ENCODE measurements around the gene LGALS8.
"Not testable (repeated sequence)": the region's sequence is repeated elsewhere in the genome, so short reads cannot be mapped to it uniquely, and the experiment has no call there.

Gene LGALS8

GRCh38 chr1:236543065-236543669 is 19.4 kb downstream of the LGALS8 start:
- DNase-seq = no peak

- DNase-seq = no peak
Measured at GRCh38 chr1:236545621-236546169, 21.9 kb downstream of the LGALS8 start.

- no peak for DNase-seq
Measured at GRCh38 chr1:236548452-236548851, 24.7 kb downstream of the LGALS8 start.

- no peak for DNase-seq
Measured at GRCh38 chr1:236550961-236551851, 27.4 kb downstream of the LGALS8 start.

GRCh38 chr1:236552096-236552495 is 28.3 kb downstream of the LGALS8 start:
- DNase-seq = no peak

GRCh38 chr1:236552901-236553300 is 29.1 kb downstream of the LGALS8 start:
- DNase-seq = no peak

GRCh38 chr1:236553370-236553769 is 29.6 kb downstream of the LGALS8 start:
- no peak for DNase-seq

GRCh38 chr1:236556606-236557005 is 32.8 kb downstream of the LGALS8 start:
- no peak for DNase-seq

- DNase-seq = no peak
Measured at GRCh38 chr1:236558081-236558480, 34.3 kb downstream of the LGALS8 start.

- DNase-seq = no peak
Measured at GRCh38 chr1:236558846-236559245, 35.1 kb downstream of the LGALS8 start.

GRCh38 chr1:236560213-236560771 is 36.5 kb downstream of the LGALS8 start:
- DNase-seq = no peak

GRCh38 chr1:236561976-236562375 is 38.2 kb downstream of the LGALS8 start:
- no peak for DNase-seq

GRCh38 chr1:236565530-236565929 is 41.7 kb downstream of the LGALS8 start:
- no peak for DNase-seq

- no peak for DNase-seq
Measured at GRCh38 chr1:236568285-236568894, 44.6 kb downstream of the LGALS8 start.

- DNase-seq = no peak
Measured at GRCh38 chr1:236575523-236575922, 51.7 kb downstream of the LGALS8 start.

GRCh38 chr1:236576004-236576403 is 52.2 kb downstream of the LGALS8 start:
- DNase-seq = no peak

- DNase-seq = not testable (repeated sequence)
Measured at GRCh38 chr1:236577041-236577440, 53.3 kb downstream of the LGALS8 start.

- no peak for DNase-seq
Measured at GRCh38 chr1:236578661-236579060, 54.9 kb downstream of the LGALS8 start.

- not testable (repeated sequence) for DNase-seq
Measured at GRCh38 chr1:236580404-236580803, 56.6 kb downstream of the LGALS8 start.

GRCh38 chr1:236581528-236581927 is 57.7 kb downstream of the LGALS8 start:
- DNase-seq = no peak

- no peak for DNase-seq
Measured at GRCh38 chr1:236589531-236589930, 65.7 kb downstream of the LGALS8 start.

- DNase-seq = no peak
Measured at GRCh38 chr1:236590553-236591150, 66.9 kb downstream of the LGALS8 start.

- no peak for DNase-seq
Measured at GRCh38 chr1:236602171-236602570, 78.4 kb downstream of the LGALS8 start.
